SK-N-SH (cell line): ENCODE results near the gene LSM7. TPM values are rescaled to one million over a fixed set of nuclear protein-coding genes. Genes with fewer than 3 reads are reported as not detected.

Experiments
- CTCF ChIA-PET: fragments of 300-600, 350-600 bp; formaldehyde crosslinking; extraction: SDS; loops from one replicate; lab custom pipeline; 2021; lab: Yijun Ruan, JAX
- POLR2A ChIA-PET: fragments of 350-600 bp; sonication (Branson Sonifier 250); formaldehyde crosslinking; extraction: SDS; loops from one replicate; lab custom pipeline; 2020; ENCODE audit warnings: antibody characterized with exemption, inconsistent platforms; lab: Yijun Ruan, JAX
- DNase-seq: peaks from one replicate; pipeline ENCODE4 v3.0.0; 2012
- H2AFZ ChIP-seq: fragments of 200-600 bp; sonication (generic); 2 replicates; pipeline ENCODE4 v1.8.1; 2016; ENCODE audit warnings: antibody characterized with exemption, mild to moderate bottlenecking, low read depth
- H3F3A ChIP-seq: fragments of 200-600 bp; sonication (generic); replicated peaks from 2 replicates; pipeline ENCODE3; 2016; ENCODE audit warnings: antibody characterized with exemption, mild to moderate bottlenecking; ENCODE audit not compliant: insufficient read depth
- H3K27ac ChIP-seq, 2 experiments: fragments of 200-500 bp in 1 of 2; fragments of 200-600 bp in 1 of 2; sonication (Bioruptor generic) in 1 of 2; sonication (generic), shearing (Covaris generic) in 1 of 2; 2 replicates each; pipeline versions ENCODE4 v1.5.1 to v1.6.1; 2014 to 2016; ENCODE audit warnings: low read depth in 2 of 2, inconsistent platforms in 1 of 2, low read length in 1 of 2, mild to moderate bottlenecking in 1 of 2, mixed read lengths in 1 of 2
- H3K27me3 ChIP-seq: fragments of 200-600 bp; sonication (generic), shearing (Covaris generic); 2 replicates; pipeline ENCODE4 v1.6.1; 2016; ENCODE audit warnings: mixed run types; ENCODE audit not compliant: insufficient read depth
- H3K36me3 ChIP-seq, 2 experiments: fragments of 200-500 bp in 1 of 2; fragments of 200-600 bp in 1 of 2; sonication (Bioruptor generic) in 1 of 2; sonication (generic) in 1 of 2; replicated peaks in 1 of 2; 2 replicates each; pipeline versions ENCODE3 to v1.5.1; 2014 to 2016; ENCODE audit warnings: low read length in 1 of 2, mild to moderate bottlenecking in 1 of 2; ENCODE audit not compliant: insufficient read depth in 2 of 2, control insufficient read depth in 1 of 2
- H3K4me1 ChIP-seq, 2 experiments: fragments of 200-500 bp in 1 of 2; fragments of 200-600 bp in 1 of 2; sonication (Bioruptor generic) in 1 of 2; sonication (generic), shearing (Covaris generic) in 1 of 2; 2 replicates each; pipeline versions ENCODE4 v1.5.1 to v1.6.1; 2014 to 2016; ENCODE audit warnings: low read depth in 1 of 2, low read length in 1 of 2, mixed run types in 1 of 2; ENCODE audit not compliant: insufficient read depth in 2 of 2, control insufficient read depth in 1 of 2
- H3K4me2 ChIP-seq: fragments of 200-600 bp; sonication (generic), shearing (Covaris generic); 2 replicates; pipeline ENCODE4 v1.6.1; 2017; ENCODE audit warnings: mixed run types
- H3K4me3 ChIP-seq, 2 experiments: fragments of 200-500 bp in 1 of 2; fragments of 200-600 bp in 1 of 2; sonication (Bioruptor generic) in 1 of 2; sonication (generic), shearing (Covaris generic) in 1 of 2; 2 replicates each; pipeline versions ENCODE4 v1.5.1 to v1.8.1; 2014 to 2016; ENCODE audit warnings: low read depth in 2 of 2, inconsistent platforms in 1 of 2, low read length in 1 of 2, mild to moderate bottlenecking in 1 of 2, mixed read lengths in 1 of 2, moderate library complexity in 1 of 2
- H3K79me2 ChIP-seq: fragments of 200-600 bp; sonication (generic); 2 replicates; pipeline ENCODE4 v1.8.1; 2017; ENCODE audit warnings: mild to moderate bottlenecking; ENCODE audit not compliant: insufficient read depth
- H3K9ac ChIP-seq: fragments of 200-600 bp; sonication (generic); 2 replicates; pipeline ENCODE4 v1.6.1; 2017; ENCODE audit warnings: mixed run types
- H3K9me2 ChIP-seq: fragments of 200-600 bp; sonication (generic); 2 replicates; pipeline ENCODE4 v1.6.1; 2017; ENCODE audit warnings: mixed run types
- H3K9me3 ChIP-seq: fragments of 200-600 bp; sonication (generic); 2 replicates; pipeline ENCODE4 v1.6.1; 2017; ENCODE audit warnings: mixed run types, mild to moderate bottlenecking, moderate library complexity
- H4K20me1 ChIP-seq: fragments of 200-600 bp; sonication (generic); 2 replicates; pipeline ENCODE4 v1.6.1; 2017; ENCODE audit warnings: mild to moderate bottlenecking, mixed run types; ENCODE audit not compliant: insufficient read depth
- CTCF ChIP-seq: fragments of 200-600 bp; sonication (generic); IDR thresholded peaks from 2 replicates; pipeline ENCODE4 v1.6.1; 2017; ENCODE audit warnings: antibody characterized with exemption, mild to moderate bottlenecking, moderate library complexity
- ELF1 ChIP-seq: IDR thresholded peaks from 2 replicates; pipeline ENCODE4 v1.4.0; 2012
- EZH2phosphoT487 ChIP-seq: fragments of 200-600 bp; sonication (generic); IDR thresholded peaks from 2 replicates; pipeline ENCODE4 v1.6.1; 2017; ENCODE audit warnings: low read depth, mixed run types, mild to moderate bottlenecking, antibody characterized with exemption, moderate library complexity, borderline replicate concordance
- FOXJ3 ChIP-seq: sonication (generic); formaldehyde crosslinking; IDR thresholded peaks from 2 replicates; pipeline ENCODE4 v1.5.1; 2020; ENCODE audit warnings: mild to moderate bottlenecking, missing genetic modification reagents
- GABPA ChIP-seq: IDR thresholded peaks from 2 replicates; pipeline ENCODE4 v1.4.0; 2012; ENCODE audit warnings: low read depth, mild to moderate bottlenecking
- GATA2 ChIP-seq: sonication (generic); formaldehyde crosslinking; IDR thresholded peaks from 2 replicates; pipeline ENCODE4 v1.5.0; 2020; ENCODE audit warnings: mild to moderate bottlenecking, missing genetic modification reagents
- JUND ChIP-seq: IDR thresholded peaks from 2 replicates; pipeline ENCODE4 v1.4.0; 2012
- MXI1 ChIP-seq: IDR thresholded peaks from 2 replicates; pipeline ENCODE4 v1.6.1; 2012; ENCODE audit warnings: mild to moderate bottlenecking, low read depth, low read length, improper control_type of control experiment
- PBX3 ChIP-seq: IDR thresholded peaks from 2 replicates; pipeline ENCODE4; 2012
- POLR2AphosphoS5 ChIP-seq: IDR thresholded peaks from 2 replicates; pipeline ENCODE4 v1.6.1; 2012; ENCODE audit warnings: low read depth, low read length
- RAD21 ChIP-seq: IDR thresholded peaks from 2 replicates; pipeline ENCODE4 v1.6.1; 2012; ENCODE audit warnings: mild to moderate bottlenecking, low read length
- RCOR1 ChIP-seq: fragments of 150-350 bp; IDR thresholded peaks from 2 replicates; pipeline ENCODE4 v1.6.1; 2017; ENCODE audit warnings: antibody characterized with exemption, low read length
- RFX5 ChIP-seq: IDR thresholded peaks from 2 replicates; pipeline ENCODE4 v1.6.1; 2012; ENCODE audit warnings: mild to moderate bottlenecking, improper control_type of control experiment, low read length
- RXRA ChIP-seq: IDR thresholded peaks from 2 replicates; pipeline ENCODE4 v1.4.0; 2012; ENCODE audit warnings: low read depth, mild to moderate bottlenecking, borderline replicate concordance
- SIN3A ChIP-seq: IDR thresholded peaks from 2 replicates; pipeline ENCODE4 v1.6.1; 2012; ENCODE audit warnings: low read depth, mild to moderate bottlenecking, low read length, moderate library complexity, borderline replicate concordance
- TAF1 ChIP-seq: IDR thresholded peaks from 2 replicates; pipeline ENCODE4 v1.6.1; 2012; ENCODE audit warnings: low read depth, mild to moderate bottlenecking, low read length, moderate library complexity, borderline replicate concordance
- TCF12 ChIP-seq: IDR thresholded peaks from 2 replicates; pipeline ENCODE4 v1.4.0; 2012
- USF2 ChIP-seq: fragments of 150-350 bp; IDR thresholded peaks from 2 replicates; pipeline ENCODE4 v1.6.1; 2017; ENCODE audit warnings: antibody characterized with exemption, low read length, low read depth, borderline replicate concordance
- YY1 ChIP-seq: IDR thresholded peaks from 2 replicates; pipeline ENCODE4 v1.4.0; 2012; ENCODE audit warnings: low read depth, mild to moderate bottlenecking
- whole genome bisulfite sequencing: methylation state at CpG from one replicate; pipeline ENCODE4 v1.1.6; 2017; ENCODE audit warnings: low lambda C conversion rate; 5-methylcytosine and 5-hydroxymethylcytosine counted together
- polyA plus RNA-seq, 3 experiments: library from polyadenylated mRNA; depleted of rRNA; stranded (reverse); fragments of >200 nt; gene quantifications; 2 replicates each; pipeline ENCODE4 v1.2.3, GENCODE V29; 2012
- TF ChIP-seq, protein P1 (sequence below): IDR thresholded peaks from 2 replicates; pipeline ENCODE4 v1.4.0; 2012; ENCODE audit warnings: low read depth

Gene LSM7
- polyA plus RNA-seq, 1 of the 3 experiments (the other 2 are of a cell fraction) = 1,193 TPM

GRCh38 chr19:2315121-2315817 is 13.1 kb downstream of the LSM7 start (continued):
- TF ChIP-seq USF2 (no peak), PBX3 (no peak), RXRA (no peak), ELF1 (no peak), YY1 (no peak), RFX5 (no peak), GABPA (no peak), RCOR1 (no peak), JUND (no peak)

DNA sequence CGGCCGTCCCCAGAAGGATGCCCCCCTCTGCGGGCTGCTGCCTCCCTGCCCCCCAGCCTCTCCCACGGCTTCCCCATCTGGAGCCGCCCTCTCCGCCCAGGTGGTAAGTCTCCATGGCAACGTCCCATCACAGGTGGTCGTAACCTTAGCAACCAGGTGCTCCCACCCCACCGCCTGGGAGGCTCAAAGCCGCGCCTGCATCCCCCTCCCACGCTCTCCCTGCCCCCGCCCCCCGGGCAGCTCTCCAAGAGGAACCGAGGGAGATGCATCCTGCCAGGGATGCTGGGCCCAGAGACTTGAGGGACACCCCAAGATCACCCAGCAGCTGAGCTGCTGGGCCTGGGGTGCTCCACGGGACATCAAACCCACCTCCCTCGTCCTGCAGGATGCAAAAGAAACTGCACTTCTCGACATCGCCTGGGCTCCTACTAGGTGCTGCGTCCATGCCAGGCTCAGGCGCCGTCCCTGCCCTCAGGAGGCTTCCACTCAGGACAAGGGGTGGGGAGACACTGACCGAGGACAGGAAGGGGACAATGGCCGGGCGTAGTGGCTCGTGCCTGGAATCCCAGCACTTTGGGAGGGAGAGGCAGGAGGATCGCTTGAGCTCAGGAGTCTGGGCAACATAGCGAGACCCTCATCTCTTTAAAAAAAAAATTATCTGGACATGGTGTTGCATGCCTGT is 15.4 kb downstream of the LSM7 start:
- Histone ChIP-seq H3K9me2 (no peaks in the 10 kb centered on the region), H3K9me3 (no peaks in the 10 kb centered on the region), H3K4me3 (no peak overlapping the region), H3F3A (peaks cover 8% of the 10 kb centered on the region), H4K20me1 (no peaks in the 10 kb centered on the region), H3K79me2 (no peaks in the 10 kb centered on the region), H3K27ac (no peak overlapping the region), H3K9ac (no peak overlapping the region), H3K4me1 (peaks cover 0 to 18% of the 10 kb centered on the region in 2 experiments; a peak in 1 of 4 replicates), H2AFZ (no peak overlapping the region), H3K27me3 (no peaks in the 10 kb centered on the region), H3K36me3 (no peaks in the 10 kb centered on the region), H3K4me2 (no peak overlapping the region)
- ChIA-PET POLR2A (no interaction called here), CTCF (interaction anchor here (1.0 to 13.0 kb wide), 4 partner anchors 22 to 157 kb away, joined by 3 to 284 read pairs (median 56); partner anchors contain the start of gene PLEKHJ1)
- TF ChIP-seq ELF1 (no peak), FOXJ3 (CRISPR knock-in tag) (no peak), POLR2AphosphoS5 (no peak)
- WGBS = 51% methylated on average over 11 of the region's 28 CpGs
- DNase-seq = no peak

DNA sequence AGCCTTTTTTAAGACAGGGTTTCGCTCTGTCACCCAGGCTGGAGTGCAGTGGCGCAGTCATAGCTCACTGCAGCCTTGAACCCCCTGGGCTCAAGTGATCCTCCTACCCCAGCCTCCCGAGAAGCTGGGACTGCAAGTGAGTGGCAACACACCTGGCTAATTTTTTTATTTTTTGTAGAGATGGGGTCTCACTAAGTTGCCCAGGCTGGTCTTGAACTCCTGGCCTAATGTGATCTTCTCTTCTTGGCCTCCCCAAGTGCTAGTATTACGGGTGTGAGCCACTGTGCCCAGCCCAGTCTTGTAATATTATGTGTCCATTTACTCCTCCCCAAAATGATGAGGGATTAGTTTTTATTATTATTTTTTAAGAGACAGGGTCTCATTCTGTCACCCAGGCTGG is 17.3 kb downstream of the LSM7 start:
- CTCF ChIA-PET = interaction anchor here (1.1 to 13.0 kb wide), 4 partner anchors 36 to 155 kb away, joined by 3 to 284 read pairs (median 5); partner anchors contain the start of gene PLEKHJ1
- Histone ChIP-seq H3K4me2 (no peak overlapping the region), H3K9me3 (no peaks in the 10 kb centered on the region), H3K36me3 (no peaks in the 10 kb centered on the region), H4K20me1 (no peaks in the 10 kb centered on the region), H3K9ac (no peak overlapping the region), H3K27me3 (no peaks in the 10 kb centered on the region; the same call in 1 of the 2 replicates), H3K27ac (no peak overlapping the region), H3F3A (peaks cover 6% of the 10 kb centered on the region), H3K4me3 (no peak overlapping the region), H3K79me2 (no peaks in the 10 kb centered on the region), H3K4me1 (peaks cover 0 to 16% of the 10 kb centered on the region in 2 experiments; a peak in 1 of 4 replicates), H3K9me2 (no peaks in the 10 kb centered on the region), H2AFZ (no peak overlapping the region)
- no peak for DNase-seq
- POLR2A ChIA-PET = no interaction called here
- WGBS = 83% methylated on average over 2 of the region's 4 CpGs
- no peak for TF ChIP-seq TCF12
- no peak for TF ChIP-seq EZH2phosphoT487
- no peak for TF ChIP-seq TAF1
- no peak for TF ChIP-seq PBX3
- TF ChIP-seq RAD21 = no peak
- no peak for TF ChIP-seq JUND
- no peak for TF ChIP-seq RCOR1
- no peak for TF ChIP-seq YY1
- no peak for TF ChIP-seq MXI1
- TF ChIP-seq RFX5 = no peak
- TF ChIP-seq, protein P1, sequence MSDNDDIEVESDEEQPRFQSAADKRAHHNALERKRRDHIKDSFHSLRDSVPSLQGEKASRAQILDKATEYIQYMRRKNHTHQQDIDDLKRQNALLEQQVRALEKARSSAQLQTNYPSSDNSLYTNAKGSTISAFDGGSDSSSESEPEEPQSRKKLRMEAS = no peak
- TF ChIP-seq CTCF = no peak
- TF ChIP-seq SIN3A = no peak
- no peak for TF ChIP-seq GATA2 (CRISPR knock-in tag)
